LNCAP (cell line): ENCODE data around the gene CCDC127.

Experiments used
- TF ChIP-seq, protein P1 (sequence below): fragments of 450-650 bp; IDR thresholded peaks from 2 replicates; pipeline ENCODE4 v1.5.1; 2017; ENCODE audit warnings: mild to moderate bottlenecking

Gene CCDC127

DNA sequence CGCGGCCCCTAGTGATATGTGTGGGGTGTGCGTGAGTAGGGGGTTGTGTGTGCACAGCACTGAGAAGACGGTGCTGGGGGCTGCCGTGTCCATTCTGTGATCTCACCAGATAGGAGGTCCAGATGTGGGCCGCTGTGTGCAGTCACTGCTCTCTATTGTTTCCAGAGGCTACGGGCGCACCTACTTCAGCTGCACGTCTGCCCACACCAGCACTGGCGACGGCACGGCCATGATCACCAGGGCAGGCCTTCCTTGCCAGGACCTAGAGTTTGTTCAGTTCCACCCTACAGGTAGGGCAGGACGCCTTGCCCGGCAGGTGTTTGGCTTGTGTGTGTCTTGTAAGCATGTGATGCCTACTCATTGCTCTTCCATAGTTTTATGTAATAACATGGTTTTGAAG lies 12.8 kb upstream of the CCDC127 start:
- TF ChIP-seq, protein P1, sequence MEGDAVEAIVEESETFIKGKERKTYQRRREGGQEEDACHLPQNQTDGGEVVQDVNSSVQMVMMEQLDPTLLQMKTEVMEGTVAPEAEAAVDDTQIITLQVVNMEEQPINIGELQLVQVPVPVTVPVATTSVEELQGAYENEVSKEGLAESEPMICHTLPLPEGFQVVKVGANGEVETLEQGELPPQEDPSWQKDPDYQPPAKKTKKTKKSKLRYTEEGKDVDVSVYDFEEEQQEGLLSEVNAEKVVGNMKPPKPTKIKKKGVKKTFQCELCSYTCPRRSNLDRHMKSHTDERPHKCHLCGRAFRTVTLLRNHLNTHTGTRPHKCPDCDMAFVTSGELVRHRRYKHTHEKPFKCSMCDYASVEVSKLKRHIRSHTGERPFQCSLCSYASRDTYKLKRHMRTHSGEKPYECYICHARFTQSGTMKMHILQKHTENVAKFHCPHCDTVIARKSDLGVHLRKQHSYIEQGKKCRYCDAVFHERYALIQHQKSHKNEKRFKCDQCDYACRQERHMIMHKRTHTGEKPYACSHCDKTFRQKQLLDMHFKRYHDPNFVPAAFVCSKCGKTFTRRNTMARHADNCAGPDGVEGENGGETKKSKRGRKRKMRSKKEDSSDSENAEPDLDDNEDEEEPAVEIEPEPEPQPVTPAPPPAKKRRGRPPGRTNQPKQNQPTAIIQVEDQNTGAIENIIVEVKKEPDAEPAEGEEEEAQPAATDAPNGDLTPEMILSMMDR = no peak

- TF ChIP-seq, protein P1 = no peak
Measured at GRCh38 chr5:228886-229285, 10.9 kb upstream of the CCDC127 start.

DNA sequence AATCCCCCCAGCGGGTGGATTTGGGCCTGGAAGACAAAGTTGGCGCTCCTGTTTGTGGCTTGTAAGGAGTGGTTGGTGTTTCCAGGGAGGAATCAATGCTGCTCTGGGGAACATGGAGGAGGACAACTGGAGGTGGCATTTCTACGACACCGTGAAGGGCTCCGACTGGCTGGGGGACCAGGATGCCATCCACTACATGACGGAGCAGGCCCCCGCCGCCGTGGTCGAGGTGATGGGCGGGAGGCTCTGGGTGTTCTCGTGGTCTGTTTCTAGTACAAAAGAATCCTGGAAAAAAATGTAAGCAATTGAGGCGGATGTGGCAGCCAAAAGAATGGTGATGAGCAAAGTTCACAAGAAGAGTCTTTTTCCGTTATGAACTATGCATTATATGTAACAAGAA lies 7.4 kb upstream of the CCDC127 start:
- TF ChIP-seq, protein P1 = no peak

DNA sequence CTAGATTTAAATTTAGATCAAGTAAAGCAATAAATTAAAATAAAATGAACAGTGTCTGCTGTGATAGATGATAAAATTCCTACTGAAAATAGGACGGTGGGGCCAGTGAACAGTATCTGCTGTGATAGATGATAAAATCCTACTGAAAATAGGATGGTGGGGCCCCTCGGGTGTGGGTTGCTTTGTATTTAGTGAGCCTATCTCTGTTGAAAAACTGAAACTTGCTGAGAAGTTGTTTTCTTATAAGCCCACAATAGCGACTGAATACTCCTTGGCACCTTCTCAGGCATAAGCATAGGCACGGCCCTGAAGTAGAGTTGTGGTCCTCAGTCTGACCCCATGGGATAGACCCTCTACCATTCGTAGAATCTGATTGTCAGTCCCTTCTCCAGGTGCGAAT lies 5.8 kb upstream of the CCDC127 start:
- TF ChIP-seq, protein P1 = no peak

DNA sequence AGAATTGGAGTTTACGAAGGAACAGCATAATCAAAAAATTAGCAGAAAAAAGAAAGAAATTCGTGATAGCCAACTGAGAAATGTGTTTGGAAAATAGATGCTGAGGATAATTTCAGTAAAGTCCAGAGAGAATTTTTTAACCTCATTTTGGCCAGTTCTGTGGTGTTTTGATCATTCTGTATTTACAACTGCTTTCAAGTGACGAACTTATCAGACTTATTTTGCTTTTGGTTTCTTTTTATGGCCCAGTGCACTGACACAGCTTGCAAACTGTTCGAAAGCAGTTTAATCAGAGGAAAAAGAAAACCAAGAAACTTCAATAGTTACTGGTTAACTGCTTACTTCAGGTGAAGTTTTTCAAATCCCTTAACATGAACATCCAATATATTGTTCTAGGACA lies 2.0 kb upstream of the CCDC127 start:
- TF ChIP-seq, protein P1 = no peak

- TF ChIP-seq, protein P1 = no peak
Measured at GRCh38 chr5:219460-219863, 1.5 kb upstream of the CCDC127 start.

DNA sequence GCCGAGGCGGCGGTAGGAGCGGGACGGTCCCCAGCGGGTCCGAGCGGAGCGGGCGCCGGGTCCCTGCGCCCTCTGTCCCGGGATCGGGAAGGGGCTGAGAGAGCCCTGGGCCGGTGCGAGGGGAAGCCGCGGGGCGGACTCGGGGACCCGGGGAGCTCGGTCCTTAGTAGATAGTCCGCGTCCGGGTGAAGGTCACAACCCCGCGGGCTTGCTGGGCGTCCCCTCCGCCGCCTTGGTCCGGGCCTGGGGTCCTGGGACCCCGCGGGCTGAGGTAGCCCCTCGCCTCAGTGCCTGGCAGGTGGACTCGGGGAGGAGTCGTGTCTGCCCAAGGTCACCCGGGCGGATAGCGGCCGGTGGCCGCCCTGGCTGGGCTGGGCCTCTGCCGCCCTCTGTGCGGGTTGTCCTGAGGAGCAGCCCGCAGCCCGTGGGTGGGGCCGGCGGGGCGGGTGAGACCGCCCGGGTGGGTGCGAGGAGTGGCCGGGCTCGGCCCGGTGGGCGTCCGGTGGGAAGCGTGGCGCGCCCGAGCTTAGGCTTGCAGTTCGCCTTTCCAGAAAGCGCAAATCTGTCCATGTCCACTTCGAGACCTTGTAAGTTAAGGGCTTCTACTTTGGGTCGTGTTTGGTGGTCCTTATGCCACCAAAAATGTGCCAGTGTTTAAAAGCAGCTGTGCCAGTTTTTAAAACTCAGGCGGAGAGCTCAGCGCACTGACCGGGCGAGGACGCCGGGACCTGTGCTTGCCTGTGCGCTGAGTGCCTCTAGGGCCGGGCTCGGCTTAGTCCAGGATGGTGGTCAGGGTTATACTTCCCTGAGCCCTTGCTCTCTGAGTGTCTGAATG lies 721 bp upstream of the CCDC127 start:
- TF ChIP-seq, protein P1 = no peak
